HEK293 (cell line): ENCODE results near the gene AGMO.

Source experiments
- CTCF ChIA-PET: fragments of 350-600 bp; formaldehyde crosslinking; extraction: SDS; loops from one replicate; lab custom pipeline; 2021; ENCODE audit warnings: antibody characterized with exemption; lab: Yijun Ruan, JAX
- POLR2A ChIA-PET: fragments of 300-600 bp; formaldehyde crosslinking; extraction: SDS; loops from one replicate; lab custom pipeline; 2020; ENCODE audit warnings: antibody characterized with exemption, inconsistent platforms; lab: Yijun Ruan, JAX
- H3K27ac ChIP-seq: fragments of 200-500 bp; sonication (Bioruptor generic); 2 replicates; pipeline ENCODE4 v1.5.1; 2014; ENCODE audit warnings: low read depth, low read length, control low read depth, inconsistent platforms; ENCODE audit errors: extremely low read depth
- H3K36me3 ChIP-seq, 2 experiments: fragments of 200-500 bp in 1 of 2; sonication (Bioruptor generic) in 1 of 2; 1 replicate in 1 of 2; 2 replicates in 1 of 2; pipeline ENCODE4 v1.5.1; 2014 to 2017; ENCODE audit warnings: inconsistent platforms in 2 of 2, low read length in 2 of 2; ENCODE audit not compliant: control insufficient read depth in 2 of 2, insufficient read depth in 1 of 2
- H3K4me1 ChIP-seq: fragments of 200-500 bp; sonication (Bioruptor generic); 2 replicates; pipeline ENCODE4 v1.5.1; 2014; ENCODE audit warnings: mild to moderate bottlenecking, low read length, inconsistent platforms; ENCODE audit not compliant: control insufficient read depth, insufficient read depth
- H3K4me3 ChIP-seq: 2 replicates; pipeline ENCODE4 v1.5.1; 2011; ENCODE audit warnings: low read depth, mild to moderate bottlenecking, control low read depth, low read length, moderate library complexity
- H3K9me3 ChIP-seq: fragments of 200-500 bp; sonication (Bioruptor generic); 2 replicates; pipeline ENCODE4 v1.5.1; 2014; ENCODE audit warnings: low read depth, low read length, inconsistent platforms; ENCODE audit not compliant: control insufficient read depth, insufficient read depth
- HOXA7 ChIP-seq: sonication (generic); formaldehyde crosslinking; IDR thresholded peaks from 2 replicates; pipeline ENCODE4 v1.8.1; 2022; ENCODE audit warnings: missing genetic modification reagents, borderline replicate concordance
- KLF7 ChIP-seq: fragments of 450-650 bp; formaldehyde crosslinking; IDR thresholded peaks from 2 replicates; pipeline ENCODE4 v1.5.1; 2016; ENCODE audit warnings: missing biosample characterization, missing genetic modification characterization, borderline replicate concordance
- KLF8 ChIP-seq: fragments of 450-650 bp; formaldehyde crosslinking; IDR thresholded peaks from 2 replicates; pipeline ENCODE4 v1.5.1; 2016; ENCODE audit warnings: missing biosample characterization, missing genetic modification characterization
- PRDM4 ChIP-seq: fragments of 450-650 bp; formaldehyde crosslinking; IDR thresholded peaks from 2 replicates; pipeline ENCODE4 v1.5.1; 2017; ENCODE audit warnings: missing biosample characterization, missing genetic modification characterization
- TRIM28 ChIP-seq: IDR thresholded peaks from 2 replicates; pipeline ENCODE4 v1.6.1; 2011; ENCODE audit warnings: low read length, control low read depth, borderline replicate concordance
- ZEB2 ChIP-seq: fragments of 450-650 bp; formaldehyde crosslinking; IDR thresholded peaks from 2 replicates; pipeline ENCODE4 v1.5.1; 2016; ENCODE audit warnings: missing biosample characterization, missing genetic modification characterization
- ZNF169 ChIP-seq: fragments of 450-650 bp; formaldehyde crosslinking; IDR thresholded peaks from 2 replicates; pipeline ENCODE4 v1.5.1; 2016; ENCODE audit warnings: missing biosample characterization, missing genetic modification characterization
- ZNF18 ChIP-seq: fragments of 450-650 bp; formaldehyde crosslinking; IDR thresholded peaks from 2 replicates; pipeline ENCODE4 v1.5.1; 2016; ENCODE audit warnings: missing biosample characterization, missing genetic modification characterization
- ZNF202 ChIP-seq: fragments of 450-650 bp; formaldehyde crosslinking; IDR thresholded peaks from 2 replicates; pipeline ENCODE4 v1.5.1; 2016; ENCODE audit warnings: missing biosample characterization, missing genetic modification characterization, borderline replicate concordance
- ZNF341 ChIP-seq: fragments of 450-650 bp; formaldehyde crosslinking; IDR thresholded peaks from 2 replicates; pipeline ENCODE4; 2016; ENCODE audit warnings: low read depth, missing biosample characterization, missing genetic modification characterization
- ZNF366 ChIP-seq: fragments of 450-650 bp; formaldehyde crosslinking; conservative IDR thresholded peaks from 2 replicates; pipeline ENCODE4 v1.5.1; 2016; ENCODE audit warnings: missing biosample characterization, missing genetic modification characterization
- ZNF433 ChIP-seq: fragments of 450-650 bp; formaldehyde crosslinking; IDR thresholded peaks from 2 replicates; pipeline ENCODE4 v1.5.1; 2016; ENCODE audit warnings: missing biosample characterization, missing genetic modification characterization, low read depth
- ZNF548 ChIP-seq: fragments of 450-650 bp; formaldehyde crosslinking; IDR thresholded peaks from 2 replicates; pipeline ENCODE4 v1.5.1; 2016; ENCODE audit warnings: missing biosample characterization, missing genetic modification characterization
- ZNF560 ChIP-seq: fragments of 450-650 bp; formaldehyde crosslinking; IDR thresholded peaks from 2 replicates; pipeline ENCODE4 v1.5.1; 2017; ENCODE audit warnings: missing biosample characterization, missing genetic modification characterization, borderline replicate concordance
- ZNF660 ChIP-seq: fragments of 450-650 bp; IDR thresholded peaks from 2 replicates; pipeline ENCODE4 v1.5.1; 2018; ENCODE audit warnings: missing biosample characterization, mild to moderate bottlenecking, missing genetic modification characterization
- ZNF670 ChIP-seq: fragments of 450-650 bp; formaldehyde crosslinking; IDR thresholded peaks from 2 replicates; pipeline ENCODE4 v1.5.1; 2016; ENCODE audit warnings: missing biosample characterization, missing genetic modification characterization, low read depth
- ZNF830 ChIP-seq: fragments of 450-650 bp; IDR thresholded peaks from 2 replicates; pipeline ENCODE4 v1.5.0; 2018; ENCODE audit warnings: missing biosample characterization, missing genetic modification characterization, low read depth, mild to moderate bottlenecking, moderate library complexity
- ZSCAN16 ChIP-seq: fragments of 450-650 bp; formaldehyde crosslinking; IDR thresholded peaks from 2 replicates; pipeline ENCODE4 v1.5.1; 2016; ENCODE audit warnings: missing biosample characterization, missing genetic modification characterization
- TF ChIP-seq, protein P1 (sequence below): fragments of 450-650 bp; formaldehyde crosslinking; IDR thresholded peaks from 2 replicates; pipeline ENCODE4 v1.5.1; 2016; ENCODE audit warnings: missing biosample characterization, missing genetic modification characterization

The AGMO gene

DNA sequence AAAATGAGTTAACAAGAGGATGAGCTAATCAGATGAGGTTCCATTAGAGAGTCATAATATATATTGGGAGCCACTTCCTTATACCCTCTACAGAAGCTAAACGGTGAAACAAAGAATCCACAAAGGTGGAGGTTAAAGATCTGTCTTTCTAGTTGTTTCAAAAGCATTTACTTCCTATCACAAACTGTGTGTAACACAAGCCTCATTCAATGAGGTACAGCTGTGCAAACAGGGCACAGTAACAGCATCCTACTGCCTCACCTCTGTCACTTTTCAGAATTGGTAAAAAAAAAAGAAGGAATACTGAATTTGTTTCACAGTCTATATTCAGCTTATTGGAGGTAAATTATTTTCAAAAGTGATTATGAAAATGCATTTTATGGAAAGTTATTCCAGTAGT is 128.7 kb downstream of the AGMO start:
- Histone ChIP-seq H3K9me3 (no peaks in the 10 kb centered on the region), H3K4me3 (no peak overlapping the region), H3K4me1 (no peaks in the 10 kb centered on the region), H3K36me3 (no peaks in the 10 kb centered on the region), H3K27ac (no peak overlapping the region)
- ChIA-PET CTCF (no interaction called here), POLR2A (no interaction called here)
- TF ChIP-seq ZNF670 (tag by site-specific recombination) (no peak), ZNF18 (tag by site-specific recombination) (no peak), HOXA7 (no peak), ZNF660 (tag by site-specific recombination) (no peak)

DNA sequence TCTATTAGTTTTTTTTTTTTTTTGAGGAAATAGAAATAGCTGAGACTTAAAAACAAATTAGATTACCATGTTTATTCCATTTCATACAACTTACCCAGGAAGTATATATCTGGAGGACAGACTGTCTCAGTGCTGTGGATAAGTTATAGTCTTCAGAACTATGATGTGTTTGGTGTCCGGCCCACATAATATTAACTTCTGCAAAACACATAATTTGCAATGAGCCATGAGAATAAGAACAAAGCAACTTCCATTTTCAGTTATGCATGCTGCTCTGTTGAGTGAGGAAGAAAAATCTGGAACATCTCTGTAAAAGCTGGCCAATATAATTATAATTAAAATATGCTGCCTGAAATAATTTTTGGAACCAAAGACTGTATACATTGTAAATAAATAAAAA is 130.9 kb downstream of the AGMO start:
- CTCF ChIA-PET, result no interaction called here
- Histone ChIP-seq H3K9me3 (no peaks in the 10 kb centered on the region), H3K27ac (no peak overlapping the region), H3K4me1 (no peaks in the 10 kb centered on the region), H3K4me3 (no peak overlapping the region), H3K36me3 (no peaks in the 10 kb centered on the region)
- TF ChIP-seq, protein P1, sequence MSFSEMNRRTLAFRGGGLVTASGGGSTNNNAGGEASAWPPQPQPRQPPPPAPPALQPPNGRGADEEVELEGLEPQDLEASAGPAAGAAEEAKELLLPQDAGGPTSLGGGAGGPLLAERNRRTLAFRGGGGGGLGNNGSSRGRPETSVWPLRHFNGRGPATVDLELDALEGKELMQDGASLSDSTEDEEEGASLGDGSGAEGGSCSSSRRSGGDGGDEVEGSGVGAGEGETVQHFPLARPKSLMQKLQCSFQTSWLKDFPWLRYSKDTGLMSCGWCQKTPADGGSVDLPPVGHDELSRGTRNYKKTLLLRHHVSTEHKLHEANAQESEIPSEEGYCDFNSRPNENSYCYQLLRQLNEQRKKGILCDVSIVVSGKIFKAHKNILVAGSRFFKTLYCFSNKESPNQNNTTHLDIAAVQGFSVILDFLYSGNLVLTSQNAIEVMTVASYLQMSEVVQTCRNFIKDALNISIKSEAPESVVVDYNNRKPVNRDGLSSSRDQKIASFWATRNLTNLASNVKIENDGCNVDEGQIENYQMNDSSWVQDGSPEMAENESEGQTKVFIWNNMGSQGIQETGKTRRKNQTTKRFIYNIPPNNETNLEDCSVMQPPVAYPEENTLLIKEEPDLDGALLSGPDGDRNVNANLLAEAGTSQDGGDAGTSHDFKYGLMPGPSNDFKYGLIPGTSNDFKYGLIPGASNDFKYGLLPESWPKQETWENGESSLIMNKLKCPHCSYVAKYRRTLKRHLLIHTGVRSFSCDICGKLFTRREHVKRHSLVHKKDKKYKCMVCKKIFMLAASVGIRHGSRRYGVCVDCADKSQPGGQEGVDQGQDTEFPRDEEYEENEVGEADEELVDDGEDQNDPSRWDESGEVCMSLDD, result no peak
- no peak for TF ChIP-seq ZNF169 (tag by site-specific recombination)
- TF ChIP-seq ZNF548 (tag by site-specific recombination), result no peak
- TF ChIP-seq PRDM4 (tag by site-specific recombination), result no peak
- TF ChIP-seq KLF7, result no peak
- no peak for TF ChIP-seq ZNF202 (tag by site-specific recombination)
- POLR2A ChIA-PET, result no interaction called here

- Histone ChIP-seq H3K36me3 (no peaks in the 10 kb centered on the region), H3K27ac (no peak overlapping the region), H3K4me1 (no peaks in the 10 kb centered on the region), H3K9me3 (no peaks in the 10 kb centered on the region), H3K4me3 (no peak overlapping the region)
- POLR2A ChIA-PET, result no interaction called here
- CTCF ChIA-PET, result interaction anchor here (0.8 kb wide), 1 partner anchor 158 kb away, joined by 3 read pairs; no protein-coding TSS in a partner anchor
- TF ChIP-seq ZNF560, result no peak
- TF ChIP-seq TRIM28, result no peak
- no peak for TF ChIP-seq ZSCAN16 (tag by site-specific recombination)
- TF ChIP-seq ZNF341 (tag by site-specific recombination), result no peak
- no peak for TF ChIP-seq KLF8 (tag by site-specific recombination)
- no peak for TF ChIP-seq ZEB2 (tag by site-specific recombination)
- no peak for TF ChIP-seq ZNF433 (tag by site-specific recombination)
- no peak for TF ChIP-seq ZNF366 (tag by site-specific recombination)
- no peak for TF ChIP-seq ZNF830
These were observed 131.6 kb downstream of the AGMO start for GRCh38 chr7:15430191-15430590.
